ENCODE data around the gene PPP1R9A.

DNA sequence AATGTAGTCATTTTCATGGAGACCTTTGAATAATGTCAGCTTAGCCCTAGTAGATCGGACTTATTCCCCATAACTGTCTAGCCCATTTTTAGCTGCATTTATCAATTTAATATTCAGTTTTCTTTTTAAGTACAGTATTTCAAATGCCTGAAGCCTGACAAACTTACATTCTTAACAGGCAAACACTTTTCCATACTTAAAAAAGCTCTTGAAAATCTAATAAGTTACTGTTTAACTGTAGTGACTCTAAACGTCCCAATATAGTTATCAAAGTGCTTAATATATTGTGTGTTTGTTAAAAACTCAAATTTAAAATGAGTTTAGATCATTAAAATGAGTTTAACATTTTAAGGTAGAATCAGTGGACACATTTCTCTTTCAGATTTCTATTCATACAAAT, 372.0 kb downstream of the PPP1R9A start:
- TF ChIP-seq, protein P1, sequence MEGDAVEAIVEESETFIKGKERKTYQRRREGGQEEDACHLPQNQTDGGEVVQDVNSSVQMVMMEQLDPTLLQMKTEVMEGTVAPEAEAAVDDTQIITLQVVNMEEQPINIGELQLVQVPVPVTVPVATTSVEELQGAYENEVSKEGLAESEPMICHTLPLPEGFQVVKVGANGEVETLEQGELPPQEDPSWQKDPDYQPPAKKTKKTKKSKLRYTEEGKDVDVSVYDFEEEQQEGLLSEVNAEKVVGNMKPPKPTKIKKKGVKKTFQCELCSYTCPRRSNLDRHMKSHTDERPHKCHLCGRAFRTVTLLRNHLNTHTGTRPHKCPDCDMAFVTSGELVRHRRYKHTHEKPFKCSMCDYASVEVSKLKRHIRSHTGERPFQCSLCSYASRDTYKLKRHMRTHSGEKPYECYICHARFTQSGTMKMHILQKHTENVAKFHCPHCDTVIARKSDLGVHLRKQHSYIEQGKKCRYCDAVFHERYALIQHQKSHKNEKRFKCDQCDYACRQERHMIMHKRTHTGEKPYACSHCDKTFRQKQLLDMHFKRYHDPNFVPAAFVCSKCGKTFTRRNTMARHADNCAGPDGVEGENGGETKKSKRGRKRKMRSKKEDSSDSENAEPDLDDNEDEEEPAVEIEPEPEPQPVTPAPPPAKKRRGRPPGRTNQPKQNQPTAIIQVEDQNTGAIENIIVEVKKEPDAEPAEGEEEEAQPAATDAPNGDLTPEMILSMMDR (conservative IDR thresholded peaks at IDR 0.05; ENCODE audit: low read depth, low read length) = no peak
- TF ChIP-seq EZH2 (IDR thresholded peaks at IDR 0.05; ENCODE audit: borderline replicate concordance, low read depth, low read length, poor library complexity, severe bottlenecking) = no peak
